ENCODE measurements around the gene WNT6.

DNA sequence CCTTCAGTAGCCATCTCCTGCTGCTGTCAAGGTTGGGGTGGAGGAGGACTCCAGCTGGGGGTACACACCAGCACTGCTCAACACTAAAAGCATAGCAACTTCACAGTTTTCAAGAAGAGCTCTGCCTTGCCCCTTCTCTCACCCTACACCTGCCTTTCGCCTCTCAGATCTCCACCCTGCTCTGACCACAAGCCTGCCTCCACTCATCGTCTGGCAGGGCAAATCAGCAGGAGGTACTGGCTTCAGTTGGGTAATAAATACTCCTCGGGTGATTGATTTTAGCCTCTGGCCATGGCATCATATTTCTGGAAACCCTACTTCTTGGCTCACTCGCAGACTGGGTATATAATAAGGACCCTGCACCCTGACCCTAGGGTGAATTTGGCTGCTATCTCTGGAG lies 24.9 kb upstream of the WNT6 start:
- TF ChIP-seq POLR2A (IDR thresholded peaks at IDR 0.05), result no peak
- TF ChIP-seq, protein P1, sequence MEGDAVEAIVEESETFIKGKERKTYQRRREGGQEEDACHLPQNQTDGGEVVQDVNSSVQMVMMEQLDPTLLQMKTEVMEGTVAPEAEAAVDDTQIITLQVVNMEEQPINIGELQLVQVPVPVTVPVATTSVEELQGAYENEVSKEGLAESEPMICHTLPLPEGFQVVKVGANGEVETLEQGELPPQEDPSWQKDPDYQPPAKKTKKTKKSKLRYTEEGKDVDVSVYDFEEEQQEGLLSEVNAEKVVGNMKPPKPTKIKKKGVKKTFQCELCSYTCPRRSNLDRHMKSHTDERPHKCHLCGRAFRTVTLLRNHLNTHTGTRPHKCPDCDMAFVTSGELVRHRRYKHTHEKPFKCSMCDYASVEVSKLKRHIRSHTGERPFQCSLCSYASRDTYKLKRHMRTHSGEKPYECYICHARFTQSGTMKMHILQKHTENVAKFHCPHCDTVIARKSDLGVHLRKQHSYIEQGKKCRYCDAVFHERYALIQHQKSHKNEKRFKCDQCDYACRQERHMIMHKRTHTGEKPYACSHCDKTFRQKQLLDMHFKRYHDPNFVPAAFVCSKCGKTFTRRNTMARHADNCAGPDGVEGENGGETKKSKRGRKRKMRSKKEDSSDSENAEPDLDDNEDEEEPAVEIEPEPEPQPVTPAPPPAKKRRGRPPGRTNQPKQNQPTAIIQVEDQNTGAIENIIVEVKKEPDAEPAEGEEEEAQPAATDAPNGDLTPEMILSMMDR (IDR thresholded peaks at IDR 0.05), result no peak
